Activated naive CD4-positive, alpha-beta T cell treated with anti-CD3 and anti-CD28 coated beads for 36 hours (primary cell): Measurements from ENCODE around the gene AK8. TPM values are rescaled to one million over a fixed set of nuclear protein-coding genes. Genes with fewer than 3 reads are reported as not detected.

ENCODE experiments used
- CTCF ChIA-PET: fragments of 350-600 bp; sonication (Branson Sonifier 250); formaldehyde crosslinking; loops from one replicate; lab custom pipeline; 2021; ENCODE audit warnings: antibody characterized with exemption; lab: Charles Lee
- DNase-seq: peaks from one replicate; pipeline ENCODE4 v3.0.0-alpha.2; 2020
- H3K27ac Mint-ChIP-seq: one replicate; pipeline ENCODE4 v1.8.0; 2021; ENCODE audit warnings: mild to moderate bottlenecking, mixed read lengths
- H3K27me3 Mint-ChIP-seq: one replicate; pipeline ENCODE4 v1.8.0; 2021; ENCODE audit warnings: low read depth, mixed read lengths
- H3K36me3 Mint-ChIP-seq: one replicate; pipeline ENCODE4 v1.8.0; 2021; ENCODE audit warnings: low read depth, mixed read lengths
- H3K4me1 Mint-ChIP-seq: one replicate; pipeline ENCODE4 v1.8.0; 2021; ENCODE audit warnings: low read depth, mixed read lengths
- H3K4me3 Mint-ChIP-seq: one replicate; pipeline ENCODE4 v1.8.0; 2021; ENCODE audit warnings: mild to moderate bottlenecking, moderate library complexity, mixed read lengths
- H3K9me3 Mint-ChIP-seq: one replicate; pipeline ENCODE4 v1.8.0; 2021; ENCODE audit warnings: mixed read lengths
- intact Hi-C: fragments of 100-400 bp; cut with micrococcal nuclease; formaldehyde crosslinking; loops from one replicate; pipeline ENCODE4 v1.15.1; 2023
- total RNA-seq, 2 experiments: library from RNA; stranded (reverse); gene quantifications; one replicate each; pipeline ENCODE4 v1.2.3, GENCODE V29; 2021

AK8 gene
- not detected for total RNA-seq

DNA sequence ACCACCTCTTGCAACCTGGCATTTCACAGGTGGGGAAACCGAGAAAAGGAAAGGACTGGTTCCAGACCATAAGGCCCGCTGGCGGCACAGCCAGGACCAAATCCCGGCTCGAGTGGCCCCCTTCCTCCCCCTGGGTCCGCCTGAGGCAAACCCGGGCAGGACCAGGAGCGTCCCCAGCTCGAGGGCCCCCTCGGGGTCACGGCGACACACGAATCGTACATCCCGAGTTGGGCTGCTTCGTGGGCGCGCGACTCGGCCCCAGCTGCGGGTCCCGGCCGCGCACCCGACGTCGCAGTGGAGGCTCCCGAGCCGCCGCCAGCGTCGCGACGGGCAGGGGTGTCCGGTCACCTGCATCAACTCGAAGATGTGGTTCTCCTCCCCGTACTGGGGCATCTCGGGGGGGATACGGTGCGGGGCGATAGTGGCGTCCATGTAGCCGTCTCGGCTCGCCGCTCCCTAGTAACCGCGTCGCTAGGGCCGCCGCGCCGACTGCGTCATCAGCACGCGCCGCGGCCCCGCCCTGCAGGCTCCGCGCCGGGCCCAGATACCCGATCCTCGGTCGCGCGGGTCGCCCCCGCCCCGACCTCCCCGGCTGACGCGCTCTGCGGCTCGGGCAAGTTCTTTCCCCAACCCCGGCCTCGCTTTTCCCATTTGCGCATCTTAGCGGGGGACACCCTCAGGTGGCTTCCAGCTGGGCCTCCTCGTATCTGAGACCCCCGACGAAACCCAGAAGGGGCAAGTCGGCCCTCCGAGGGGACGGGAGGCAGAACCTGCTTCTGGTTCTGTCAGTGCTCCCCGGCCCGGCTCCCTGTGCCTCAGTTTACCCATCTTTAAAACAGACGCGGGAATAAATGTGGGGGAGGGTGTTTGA, at the start of gene AK8:
AK8 (minus strand) TSS at position 461 of the 871 bp plus-strand sequence; CDS start at position 432, 29 bp downstream.
- DNase-seq: peak; percentile 71
- H3K36me3 Mint-ChIP-seq: no peaks in the 10 kb centered on the region
- H3K9me3 Mint-ChIP-seq: no peaks in the 10 kb centered on the region
- H3K4me1 Mint-ChIP-seq: peaks cover 8% of the 10 kb centered on the region
- CTCF ChIA-PET: interaction anchor here (4.0 kb wide), 1 partner anchor 24 kb away, joined by 18 read pairs; no protein-coding TSS in a partner anchor
- H3K27ac Mint-ChIP-seq: no peak within 1 kb of the TSS
- intact Hi-C loops: loop anchor here (1.0 to 2.0 kb wide), 3 partner anchors 25 to 208 kb away; partner anchors contain the start of genes GTF3C4 and TSC1
- no peaks in the 10 kb centered on the region for H3K27me3 Mint-ChIP-seq
- H3K4me3 Mint-ChIP-seq: peak within 1 kb of the TSS; percentile 74

DNA sequence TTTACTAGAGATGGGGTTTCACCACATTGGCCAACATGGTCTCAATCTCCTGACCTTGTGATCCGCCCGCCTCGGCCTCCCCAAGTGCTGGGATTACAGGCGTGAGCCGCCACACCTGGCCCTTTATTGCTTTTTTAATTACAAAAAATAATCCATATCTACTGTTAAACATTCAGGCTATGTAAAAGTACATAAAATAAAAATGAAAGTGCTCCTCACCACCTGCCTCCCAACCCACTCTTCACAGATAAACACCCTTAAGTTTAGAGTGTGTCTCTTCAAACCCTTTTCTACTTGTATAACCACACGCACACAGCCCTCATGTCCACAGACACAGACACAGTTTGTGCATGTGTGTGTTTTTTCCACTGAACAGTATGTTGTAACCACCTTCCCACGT, 49.6 kb upstream of the AK8 start:
- Mint-ChIP-seq H3K36me3 (peaks cover 18% of the 10 kb centered on the region), H3K4me3 (no peak overlapping the region), H3K9me3 (no peaks in the 10 kb centered on the region), H3K4me1 (no peaks in the 10 kb centered on the region), H3K27ac (no peak overlapping the region), H3K27me3 (no peaks in the 10 kb centered on the region)
- DNase-seq: no peak
- intact Hi-C loops: no loop called here
- CTCF ChIA-PET: no interaction called here

- intact Hi-C loops: no loop called here
- DNase-seq: no peak
- Mint-ChIP-seq H3K4me3 (no peak overlapping the region), H3K27me3 (no peaks in the 10 kb centered on the region), H3K4me1 (no peaks in the 10 kb centered on the region), H3K36me3 (peaks cover 34% of the 10 kb centered on the region), H3K9me3 (no peaks in the 10 kb centered on the region), H3K27ac (no peak overlapping the region)
- CTCF ChIA-PET: no interaction called here
Measured at GRCh38 chr9:132923346-132923902, 45.3 kb upstream of the AK8 start.

DNA sequence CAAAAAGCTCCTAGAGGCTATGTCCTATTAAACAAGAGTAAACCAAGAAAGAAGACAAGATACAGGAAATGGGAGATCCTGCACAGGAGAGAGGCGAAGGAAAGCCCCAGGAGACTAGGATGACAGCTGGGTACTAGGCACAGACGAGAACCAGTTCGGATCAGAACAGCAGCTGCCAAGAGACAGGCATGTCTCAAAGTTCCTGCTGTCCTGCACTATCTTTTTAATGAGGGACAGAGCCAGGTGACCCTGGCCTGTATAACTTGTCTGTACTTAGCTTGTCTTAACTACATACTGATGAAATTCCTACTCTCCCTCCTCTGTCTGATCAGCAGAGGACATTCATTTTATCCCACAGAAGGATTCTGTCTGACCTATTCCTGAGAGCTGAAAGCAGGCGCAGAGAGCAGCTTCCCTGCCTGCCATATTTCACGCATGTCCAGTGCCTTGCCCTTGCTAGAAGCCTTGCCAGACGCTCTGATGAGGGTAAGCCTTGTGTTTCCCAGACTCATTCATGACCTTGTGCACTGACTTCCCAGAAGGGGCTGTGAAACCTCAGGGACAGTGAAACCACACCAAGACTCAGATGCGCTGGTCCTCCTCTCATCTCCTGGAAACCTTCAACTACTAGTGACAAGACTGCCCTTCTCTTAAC, 41.7 kb upstream of the AK8 start:
- no peaks in the 10 kb centered on the region for H3K9me3 Mint-ChIP-seq
- intact Hi-C loops: no loop called here
- H3K4me3 Mint-ChIP-seq: no peak overlapping the region
- CTCF ChIA-PET: interaction anchor here (1.0 kb wide), 1 partner anchor 12 kb away, joined by 3 read pairs; no protein-coding TSS in a partner anchor
- H3K36me3 Mint-ChIP-seq: peaks cover 35% of the 10 kb centered on the region
- no peaks in the 10 kb centered on the region for H3K27me3 Mint-ChIP-seq
- no peaks in the 10 kb centered on the region for H3K4me1 Mint-ChIP-seq
- DNase-seq: no peak
- no peak overlapping the region for H3K27ac Mint-ChIP-seq

DNA sequence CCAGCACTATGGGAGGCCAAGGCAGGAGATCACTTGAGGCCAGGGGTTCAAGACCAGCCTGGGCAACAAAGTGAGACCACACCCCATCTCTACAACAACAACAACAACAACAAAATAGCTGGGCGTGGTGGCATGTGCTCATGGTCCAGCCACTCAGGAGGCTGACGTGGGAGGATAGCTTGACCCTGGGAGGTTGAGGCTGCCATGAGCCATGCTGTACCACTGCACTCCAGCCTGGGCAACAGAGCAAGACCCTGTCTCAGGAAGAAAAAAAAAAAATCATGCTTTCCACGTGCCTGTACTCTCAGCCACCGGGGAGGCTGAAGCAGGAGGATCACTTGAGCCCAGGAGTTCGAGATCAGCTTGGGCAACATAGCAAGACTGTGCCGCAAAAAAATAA, 36.8 kb upstream of the AK8 start:
- no peaks in the 10 kb centered on the region for H3K9me3 Mint-ChIP-seq
- no peak for DNase-seq
- H3K27me3 Mint-ChIP-seq: no peaks in the 10 kb centered on the region
- peaks cover 34% of the 10 kb centered on the region for H3K36me3 Mint-ChIP-seq
- CTCF ChIA-PET: interaction anchor here (0.6 to 1.0 kb wide), 2 partner anchors 10 to 107 kb away, joined by 4 to 6 read pairs; no protein-coding TSS in a partner anchor
- no peaks in the 10 kb centered on the region for H3K4me1 Mint-ChIP-seq
- no peak overlapping the region for H3K4me3 Mint-ChIP-seq
- no peak overlapping the region for H3K27ac Mint-ChIP-seq
- intact Hi-C loops: no loop called here

- intact Hi-C loops: no loop called here
- H3K4me3 Mint-ChIP-seq: no peak overlapping the region
- H3K4me1 Mint-ChIP-seq: peaks cover 12% of the 10 kb centered on the region
- no peaks in the 10 kb centered on the region for H3K9me3 Mint-ChIP-seq
- CTCF ChIA-PET: interaction anchor here (0.9 kb wide), 1 partner anchor 9 kb away, joined by 4 read pairs; no protein-coding TSS in a partner anchor
- H3K36me3 Mint-ChIP-seq: peaks cover 28% of the 10 kb centered on the region
- no peak overlapping the region for H3K27ac Mint-ChIP-seq
- DNase-seq: no peak
- H3K27me3 Mint-ChIP-seq: no peaks in the 10 kb centered on the region
Measured at GRCh38 chr9:132912131-132912530, 34.0 kb upstream of the AK8 start.

DNA sequence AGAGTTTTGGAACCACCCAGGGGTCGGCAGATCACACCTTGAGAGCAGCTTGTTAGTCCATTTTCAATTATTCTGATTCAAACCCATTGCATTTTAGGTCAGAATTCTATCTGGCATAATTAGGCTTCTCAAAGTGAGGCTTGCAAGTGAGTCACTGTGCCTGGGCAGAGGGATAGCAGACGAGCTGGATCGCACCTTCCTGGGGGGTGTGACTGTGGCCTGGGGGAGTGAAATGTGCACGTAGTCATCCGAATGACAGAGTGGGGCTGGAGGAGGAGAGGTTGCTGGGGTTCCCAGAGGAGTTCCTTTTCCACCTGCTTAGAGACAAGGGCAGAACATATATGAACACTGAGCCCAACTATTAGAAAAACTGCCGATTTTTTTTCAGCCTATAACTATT, 32.3 kb upstream of the AK8 start:
- Mint-ChIP-seq H3K9me3 (no peaks in the 10 kb centered on the region), H3K4me1 (peaks cover 12% of the 10 kb centered on the region), H3K36me3 (peaks cover 21% of the 10 kb centered on the region), H3K27me3 (no peaks in the 10 kb centered on the region), H3K27ac (no peak overlapping the region), H3K4me3 (no peak overlapping the region)
- CTCF ChIA-PET: interaction anchor here (0.8 to 0.9 kb wide), 3 partner anchors 9 to 11 kb away, joined by 3 read pairs; no protein-coding TSS in a partner anchor
- no peak for DNase-seq
- intact Hi-C loops: no loop called here

DNA sequence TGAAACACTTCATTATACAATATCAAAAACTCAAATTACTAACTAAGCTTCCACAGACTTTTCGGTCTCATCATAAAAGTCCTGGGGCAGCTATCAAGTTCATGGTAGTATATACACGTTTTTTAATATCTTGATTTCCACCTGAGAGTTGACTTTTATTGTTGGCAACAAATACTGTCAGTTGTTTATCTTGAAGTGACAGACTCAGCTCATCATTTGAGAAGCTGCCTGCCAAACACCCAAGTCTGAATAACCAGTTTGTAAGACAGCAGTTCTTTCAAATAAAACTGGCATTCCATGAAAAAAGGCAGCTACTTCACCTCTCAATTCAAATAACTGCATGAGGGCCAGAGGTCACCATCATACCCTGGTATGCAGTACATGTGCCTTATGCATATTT, 31.2 kb upstream of the AK8 start:
- CTCF ChIA-PET: interaction anchor here (0.6 to 1.5 kb wide), 2 partner anchors 9 to 121 kb away, joined by 3 to 6 read pairs; no protein-coding TSS in a partner anchor
- peaks cover 21% of the 10 kb centered on the region for H3K36me3 Mint-ChIP-seq
- peaks cover 12% of the 10 kb centered on the region for H3K4me1 Mint-ChIP-seq
- intact Hi-C loops: no loop called here
- H3K27ac Mint-ChIP-seq: no peak overlapping the region
- H3K9me3 Mint-ChIP-seq: no peaks in the 10 kb centered on the region
- no peaks in the 10 kb centered on the region for H3K27me3 Mint-ChIP-seq
- H3K4me3 Mint-ChIP-seq: no peak overlapping the region
- DNase-seq: no peak

DNA sequence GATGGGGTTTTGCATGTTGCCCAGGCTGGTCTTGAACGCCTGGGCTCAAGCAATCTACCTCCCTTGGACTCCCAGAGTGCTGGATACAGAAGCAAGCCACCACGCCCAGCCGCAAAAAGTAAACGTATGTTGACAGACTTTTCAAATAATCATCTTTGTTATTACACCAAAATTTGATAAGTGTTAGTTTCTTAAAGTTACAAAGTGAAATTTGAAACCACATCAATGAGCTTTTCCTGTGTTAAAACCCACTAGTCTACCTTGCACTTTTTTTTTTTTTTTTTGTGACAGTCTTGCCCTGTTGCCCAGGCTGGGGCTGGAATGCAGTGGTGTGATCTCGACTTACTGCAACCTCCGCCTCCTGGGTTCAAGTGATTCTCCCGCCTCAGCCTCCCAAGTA, 30.6 kb upstream of the AK8 start:
- H3K4me3 Mint-ChIP-seq: no peak overlapping the region
- intact Hi-C loops: no loop called here
- H3K9me3 Mint-ChIP-seq: no peaks in the 10 kb centered on the region
- H3K4me1 Mint-ChIP-seq: peaks cover 12% of the 10 kb centered on the region
- DNase-seq: no peak
- no peak overlapping the region for H3K27ac Mint-ChIP-seq
- no peaks in the 10 kb centered on the region for H3K27me3 Mint-ChIP-seq
- H3K36me3 Mint-ChIP-seq: peaks cover 21% of the 10 kb centered on the region
- CTCF ChIA-PET: interaction anchor here (0.7 to 1.5 kb wide), 4 partner anchors 8 to 1184 kb away, joined by 3 to 6 read pairs (median 4); no protein-coding TSS in a partner anchor

- no peak for DNase-seq
- Mint-ChIP-seq H3K4me1 (peaks cover 14% of the 10 kb centered on the region), H3K9me3 (no peaks in the 10 kb centered on the region), H3K27me3 (no peaks in the 10 kb centered on the region), H3K36me3 (peaks cover 8% of the 10 kb centered on the region), H3K27ac (no peak overlapping the region), H3K4me3 (no peak overlapping the region)
- CTCF ChIA-PET: interaction anchor here (0.5 kb wide), 1 partner anchor 50 kb away, joined by 3 read pairs; no protein-coding TSS in a partner anchor
- intact Hi-C loops: no loop called here
Measured at GRCh38 chr9:132905726-132906125, 27.6 kb upstream of the AK8 start.

DNA sequence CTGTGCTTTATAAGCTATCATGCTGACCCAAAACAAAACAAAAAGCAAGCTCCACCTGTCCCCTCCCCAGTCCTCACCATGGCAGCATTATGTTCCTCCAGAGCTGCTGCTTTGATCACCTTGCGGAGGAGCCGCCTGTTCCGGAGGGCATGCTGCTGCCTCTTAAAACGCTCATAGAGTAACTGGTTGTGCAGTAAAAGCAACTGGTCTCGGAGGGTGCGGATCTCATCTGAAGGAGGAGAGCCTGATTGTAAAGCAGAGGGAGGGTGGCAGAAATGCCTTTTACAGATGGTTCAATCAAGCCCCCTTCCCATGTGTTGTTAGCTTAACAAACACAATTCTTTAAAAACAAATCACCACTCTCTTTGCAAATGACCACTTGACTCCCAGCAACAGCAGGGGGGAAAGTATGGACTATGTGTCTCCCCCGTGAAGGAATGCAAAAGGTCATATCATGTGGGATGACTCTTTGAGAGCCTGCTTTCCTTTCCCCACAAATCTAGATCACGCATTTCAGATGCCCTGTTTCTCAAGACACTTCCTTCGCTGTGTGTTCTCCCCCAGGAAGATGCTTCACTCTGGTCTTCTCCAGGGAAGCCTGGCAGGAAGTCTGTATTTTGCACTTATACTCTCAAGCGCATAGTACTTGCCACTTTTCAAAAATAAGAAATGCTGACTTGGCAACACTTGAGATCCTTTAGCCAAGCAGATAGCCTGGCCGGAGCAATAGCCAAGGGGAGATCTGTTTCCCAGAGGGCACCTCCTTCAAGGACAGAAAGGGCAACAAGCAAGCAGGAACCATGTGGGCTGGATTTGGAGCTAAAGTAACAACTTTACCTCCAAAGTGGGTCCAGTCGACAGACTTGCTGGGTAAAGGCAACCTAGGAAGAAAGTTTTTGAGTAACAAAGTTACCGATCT, 25.7 kb upstream of the AK8 start:
- no peak for DNase-seq
- intact Hi-C loops: loop anchor here (2.0 to 5.0 kb wide), 4 partner anchors 25 to 491 kb away; partner anchors contain the start of genes AK8 and SPACA9
- no peaks in the 10 kb centered on the region for H3K9me3 Mint-ChIP-seq
- no peak overlapping the region for H3K4me3 Mint-ChIP-seq
- H3K4me1 Mint-ChIP-seq: peaks cover 9% of the 10 kb centered on the region
- CTCF ChIA-PET: interaction anchor here (1.1 to 2.7 kb wide), 5 partner anchors 12 to 38 kb away, joined by 3 to 18 read pairs (median 4); partner anchors contain the start of genes AK8 and SPACA9
- no peaks in the 10 kb centered on the region for H3K36me3 Mint-ChIP-seq
- H3K27me3 Mint-ChIP-seq: no peaks in the 10 kb centered on the region
- no peak overlapping the region for H3K27ac Mint-ChIP-seq
